ENCODE results near the gene FBXO48. TPM values are rescaled to one million over a fixed set of nuclear protein-coding genes. Genes with fewer than 3 reads are reported as not detected.
A peak's percentile ranks its signal among the peaks of the same experiment; 100 is the strongest.

Gene FBXO48
- total and polyA plus RNA-seq, 10 of the 15 experiments (the other 5 are each of a cell fraction or from before 2014, with no cell fraction given), result 0.56 to 2.3 (median 1.2) TPM

- TF ChIP-seq RCOR1 (conservative IDR thresholded peaks at IDR 0.05; ENCODE audit: low read depth, low read length), result peak; percentile 89; the same call in 1 of the 2 replicates
- no peak for TF ChIP-seq FOS (IDR thresholded peaks at IDR 0.05; ENCODE audit: borderline replicate concordance, extremely low read depth, insufficient read length)
- TF ChIP-seq BCLAF1 (IDR thresholded peaks at IDR 0.05), result no peak
- TF ChIP-seq GATAD2B (conservative IDR thresholded peaks at IDR 0.05; ENCODE audit: low read depth), result peak; percentile 55
- TF ChIP-seq SREBF2 (IDR thresholded peaks at IDR 0.05; ENCODE audit: low read length), result no peak
- TF ChIP-seq BCL11A (IDR thresholded peaks at IDR 0.05; ENCODE audit: low read depth, low read length), result 0 out of 2 replicates have a peak, but pooled peaks have one; percentile 15
- TF ChIP-seq NFIC (IDR thresholded peaks at IDR 0.05; ENCODE audit: low read depth, low read length), result peak; percentile 86
- peak; percentile 22; the same call in 1 of the 2 replicates for TF ChIP-seq RAD21 (IDR thresholded peaks at IDR 0.05; ENCODE audit: insufficient read depth, low read depth, low read length)
- no peak for TF ChIP-seq RBBP5 (conservative IDR thresholded peaks at IDR 0.05)
- TF ChIP-seq ZNF217 (IDR thresholded peaks at IDR 0.05), result no peak; the same call in 1 of the 2 replicates
- TF ChIP-seq ZBED1 (IDR thresholded peaks at IDR 0.05; ENCODE audit: borderline replicate concordance), result peak; percentile 60
- no peak for TF ChIP-seq USF2 (IDR thresholded peaks at IDR 0.05; ENCODE audit: borderline replicate concordance, low read depth, low read length)
- no peak for TF ChIP-seq LARP7 (IDR thresholded peaks at IDR 0.05)
- TF ChIP-seq E4F1 (IDR thresholded peaks at IDR 0.05; ENCODE audit: borderline replicate concordance, partially characterized antibody), result no peak
- no peak for TF ChIP-seq BACH1 (IDR thresholded peaks at IDR 0.05; ENCODE audit: borderline replicate concordance)
- TF ChIP-seq IKZF2 (IDR thresholded peaks at IDR 0.05), result peak; percentile 83 to 86
- TF ChIP-seq POLR2A (IDR thresholded peaks at IDR 0.05; ENCODE audit: low read depth, low read length), result no peak
- peak; percentile 78 for TF ChIP-seq ATF2 (IDR thresholded peaks at IDR 0.05; ENCODE audit: low read length)
- TF ChIP-seq SRF (IDR thresholded peaks at IDR 0.05; ENCODE audit: low read depth in 2 of 2, low read length in 2 of 2), result no peak
- TF ChIP-seq SMC3 (IDR thresholded peaks at IDR 0.05; ENCODE audit: borderline replicate concordance, low read length), result peak; percentile 31; the same call in 1 of the 2 replicates
- TF ChIP-seq NBN (IDR thresholded peaks at IDR 0.05), result peak; percentile 86
- TF ChIP-seq CHD2 (IDR thresholded peaks at IDR 0.05; ENCODE audit: borderline replicate concordance, low read depth, low read length), result 0 out of 2 replicates have a peak, but pooled peaks have one; percentile 24
- TF ChIP-seq HDAC6 (IDR thresholded peaks at IDR 0.05; ENCODE audit: unreplicated experiment), result no peak
- TF ChIP-seq CBX3 (IDR thresholded peaks at IDR 0.05; ENCODE audit: borderline replicate concordance, low read depth), result no peak
- no peak for TF ChIP-seq IRF4 (IDR thresholded peaks at IDR 0.05; ENCODE audit: low read depth, low read length)
- TF ChIP-seq HCFC1 (IDR thresholded peaks at IDR 0.05; ENCODE audit: low read length), result no peak
These were observed 55.5 kb downstream of the FBXO48 start (continued) for GRCh38 chr2:68411397-68412126.
